GM10266 (cell line): ENCODE data around the gene TRPM1.

Experiments
- DNase-seq: peaks from one replicate; pipeline ENCODE4 v3.0.0; 2012; ENCODE audit errors: extremely low spot score
- CTCF ChIP-seq: IDR thresholded peaks from 2 replicates; pipeline ENCODE4 v1.5.1; 2012; ENCODE audit warnings: mild to moderate bottlenecking, low read depth; ENCODE audit not compliant: control insufficient read depth, insufficient read depth; ENCODE audit errors: missing control alignments

TRPM1 gene

DNA sequence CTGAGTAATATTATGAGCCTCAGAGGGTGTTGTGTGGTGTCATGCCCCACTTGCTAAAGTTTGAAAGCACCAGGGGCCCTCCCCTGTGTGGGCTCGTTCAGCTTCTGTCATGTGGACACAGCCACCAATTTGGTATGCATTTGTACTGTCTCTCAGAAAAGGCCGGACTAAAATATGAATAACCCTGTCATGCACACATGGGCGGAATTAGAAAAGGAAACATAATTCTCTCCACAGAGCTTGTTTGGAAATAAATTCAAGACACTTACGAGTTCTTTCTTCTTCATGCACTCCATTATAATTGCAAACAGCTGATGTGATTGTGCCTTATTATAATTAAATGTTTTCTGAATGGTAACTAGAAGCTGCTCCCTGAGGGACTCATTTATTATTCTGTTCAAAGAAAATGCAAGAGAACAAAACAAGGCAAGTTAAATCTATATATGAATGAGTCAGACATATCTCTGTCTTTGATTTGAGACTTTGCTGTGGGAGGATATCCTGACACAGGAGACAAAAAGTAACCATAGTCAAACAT lies 39.1 kb downstream of the TRPM1 start:
- no peak for TF ChIP-seq CTCF
- peak; percentile 33 for DNase-seq

- no peak for TF ChIP-seq CTCF
- no peak for DNase-seq
Observed at GRCh38 chr15:31060429-31061140, 40.9 kb downstream of the TRPM1 start.

DNA sequence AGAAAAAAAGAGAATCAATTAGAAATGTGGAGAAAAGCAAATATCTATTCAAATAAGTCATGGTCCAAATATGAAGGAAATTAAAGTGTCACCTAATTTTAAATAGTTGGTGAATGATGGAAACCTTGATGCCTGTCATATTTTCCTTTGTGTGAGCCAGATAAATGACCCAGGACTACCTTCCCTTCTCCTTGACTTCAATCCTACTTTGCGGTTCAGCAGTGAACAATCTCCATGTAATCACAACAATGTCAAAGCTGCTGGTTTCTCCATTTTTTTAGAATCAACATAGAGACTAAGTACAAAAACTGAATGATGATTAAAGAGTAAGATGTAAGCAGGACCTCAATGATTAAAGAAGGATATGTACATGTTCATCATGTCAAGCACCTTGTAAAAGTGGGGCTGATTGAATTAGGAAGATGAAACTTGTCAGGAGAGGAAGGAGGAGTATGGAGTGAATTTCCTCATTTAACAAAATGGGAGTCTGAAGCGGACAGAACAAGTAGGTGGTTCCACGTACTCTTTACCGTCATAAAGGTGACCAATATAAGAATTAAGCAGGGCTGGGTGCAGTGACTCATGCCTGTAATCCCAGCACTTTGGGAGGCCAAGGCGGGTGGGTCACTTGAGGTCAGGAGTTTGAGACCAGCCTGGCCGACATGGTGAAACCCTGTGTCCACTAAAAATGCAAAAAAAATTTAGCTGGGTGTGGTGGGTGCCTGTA lies 43.1 kb downstream of the TRPM1 start:
- no peak for TF ChIP-seq CTCF
- no peak for DNase-seq

GRCh38 chr15:31051496-31052080 lies 49.9 kb downstream of the TRPM1 start:
- DNase-seq, result no peak
- no peak for TF ChIP-seq CTCF

DNA sequence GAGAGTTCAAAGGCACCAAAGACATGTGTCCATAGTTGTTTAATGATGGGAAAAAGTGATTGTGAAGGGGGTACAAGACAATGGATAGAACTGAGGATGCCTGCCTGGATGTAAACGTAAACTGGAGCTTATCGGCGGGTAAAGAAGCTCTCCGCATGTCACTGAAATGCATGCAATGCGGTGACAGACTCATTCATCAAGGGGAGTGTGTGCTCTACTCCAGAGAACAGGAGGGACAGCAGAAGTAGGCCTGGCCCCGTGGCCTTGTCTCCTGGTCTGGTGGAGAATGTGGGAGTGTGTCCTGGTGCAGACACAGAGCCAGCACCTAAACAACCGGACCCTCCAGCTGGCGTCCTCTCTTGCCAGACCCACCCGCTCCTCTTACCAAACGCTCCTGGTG lies 50.6 kb downstream of the TRPM1 start:
- no peak for TF ChIP-seq CTCF
- no peak for DNase-seq

GRCh38 chr15:31049682-31050615 lies 51.6 kb downstream of the TRPM1 start:
- no peak for DNase-seq

More at GRCh38 chr15:31049682-31050615, 51.6 kb downstream of the TRPM1 start:
- TF ChIP-seq CTCF, result no peak
